ENCODE measurements around the gene SMIM38.
A peak's percentile ranks its signal among the peaks of the same experiment; 100 is the strongest.
"Not testable (repeated sequence)": the region's sequence is repeated elsewhere in the genome, so short reads cannot be mapped to it uniquely, and the experiment has no call there.

The SMIM38 gene

GRCh38 chr11:69140161-69140560, 15.6 kb upstream of the SMIM38 start:
- not testable (repeated sequence) for ATAC-seq, DNase-seq

DNA sequence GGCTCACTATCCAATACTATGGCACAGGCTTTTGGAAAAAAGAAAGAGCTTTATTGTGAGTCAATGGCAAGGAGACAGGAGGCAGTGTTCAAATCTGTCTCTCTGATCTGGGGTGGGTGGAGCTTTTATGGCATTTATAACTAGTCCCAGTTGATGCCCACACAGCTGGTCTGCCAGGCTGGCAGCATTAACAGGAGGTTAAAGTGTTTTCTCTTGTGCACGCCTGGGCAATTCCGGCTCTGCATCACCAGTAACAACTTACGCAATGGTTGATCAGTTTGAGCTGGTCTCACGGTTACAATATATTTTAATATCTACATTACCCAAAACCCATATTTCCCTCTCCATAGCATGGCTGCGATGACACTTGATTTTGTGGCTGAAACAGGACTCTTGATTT, 15.1 kb upstream of the SMIM38 start:
- DNase-seq = no peak
- ATAC-seq = no peak

GRCh38 chr11:69141742-69142141, 14.0 kb upstream of the SMIM38 start:
- no peak for ATAC-seq
- no peak for DNase-seq

DNA sequence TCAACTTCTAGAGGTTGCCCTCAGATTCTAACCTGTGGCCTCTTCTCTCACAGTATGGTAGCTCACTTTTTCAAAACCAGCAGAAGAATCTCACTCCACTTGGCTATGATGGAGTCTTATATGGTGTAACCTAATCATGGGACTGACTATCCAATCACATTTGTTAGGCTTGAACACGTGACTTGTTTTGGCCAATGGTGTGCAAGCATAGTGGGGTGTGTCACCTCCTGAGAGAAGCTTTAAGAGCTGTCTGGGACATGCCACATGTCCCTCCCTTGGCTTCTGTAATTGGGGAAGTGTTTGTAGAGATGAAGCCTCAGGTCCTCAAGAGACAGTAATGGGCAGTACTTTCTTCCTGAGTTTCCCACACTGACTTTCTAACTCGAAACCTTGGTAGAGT, 12.8 kb upstream of the SMIM38 start:
- no peak for DNase-seq
- no peak for ATAC-seq

DNA sequence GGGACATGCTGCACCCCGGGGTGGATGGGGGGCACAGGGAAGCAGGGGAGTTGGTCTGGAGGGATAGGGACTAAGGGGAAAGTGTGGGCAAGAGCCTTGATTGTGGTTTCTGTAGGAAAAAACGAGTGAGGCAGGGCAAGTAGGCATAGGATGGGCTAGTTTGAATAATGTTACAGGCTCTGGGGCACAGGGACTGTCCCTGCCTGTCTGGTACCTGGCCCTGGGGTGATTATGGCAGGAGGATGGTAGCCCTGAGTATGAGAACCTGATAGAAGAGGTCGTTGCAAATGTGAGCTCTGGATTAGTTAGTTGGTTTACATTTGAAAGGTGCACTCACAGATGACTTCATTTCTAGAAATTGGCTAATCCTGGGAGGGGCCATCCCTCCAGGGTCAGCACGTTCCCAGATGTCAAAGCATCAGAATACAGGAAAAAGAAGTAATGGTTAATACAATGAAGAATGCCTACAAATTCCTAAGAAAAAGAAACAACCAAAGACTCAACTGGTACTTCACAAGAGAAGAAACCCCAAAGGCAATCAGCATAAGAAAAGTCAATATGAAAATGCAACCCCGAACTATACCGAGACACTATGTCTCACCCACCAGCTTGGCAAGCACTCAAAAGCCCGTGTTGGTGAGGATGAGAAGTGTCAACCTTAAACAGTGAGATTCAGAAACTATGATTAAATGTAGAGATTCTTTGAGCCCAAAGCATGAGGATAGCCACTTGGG, 11.3 kb upstream of the SMIM38 start:
- ATAC-seq (peak; percentile 93), DNase-seq (peak; percentile 48)

DNA sequence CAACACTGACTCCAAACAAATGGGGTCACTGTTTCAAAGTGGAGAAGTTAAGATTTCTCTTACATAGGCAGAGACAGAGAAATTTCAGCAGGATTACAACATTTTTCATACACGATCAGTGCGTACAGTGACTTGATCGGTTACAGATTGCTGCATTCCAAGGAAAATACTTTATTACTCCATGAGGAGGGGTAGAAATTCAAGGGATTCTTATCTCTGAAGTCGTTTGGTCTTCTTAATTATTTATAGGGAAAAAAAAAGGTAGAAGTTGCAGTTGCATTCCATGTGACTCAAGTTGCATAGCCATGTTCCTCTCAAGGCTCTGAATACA, 10.7 kb upstream of the SMIM38 start:
- ATAC-seq (no peak), DNase-seq (no peak)

DNA sequence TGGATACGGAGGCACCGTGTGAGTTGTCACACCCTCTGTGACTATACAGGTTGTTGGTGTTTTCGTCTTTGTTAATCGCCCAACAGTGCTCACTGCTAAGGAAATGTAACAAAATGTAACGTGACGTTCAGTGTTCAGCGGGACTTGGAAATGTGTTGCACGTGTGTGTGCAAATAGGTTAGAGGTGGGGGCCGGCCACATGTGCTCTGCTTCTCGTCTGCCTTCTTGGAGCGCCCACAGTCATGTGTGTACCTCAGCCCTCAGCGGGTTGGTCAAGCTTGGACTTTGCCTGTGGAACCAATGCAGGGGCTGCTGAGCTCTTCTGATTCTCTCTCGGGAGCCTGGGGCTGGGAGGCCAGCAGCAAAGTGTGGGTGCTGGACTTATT, 7.4 kb upstream of the SMIM38 start:
- DNase-seq = no peak
- no peak for ATAC-seq

DNA sequence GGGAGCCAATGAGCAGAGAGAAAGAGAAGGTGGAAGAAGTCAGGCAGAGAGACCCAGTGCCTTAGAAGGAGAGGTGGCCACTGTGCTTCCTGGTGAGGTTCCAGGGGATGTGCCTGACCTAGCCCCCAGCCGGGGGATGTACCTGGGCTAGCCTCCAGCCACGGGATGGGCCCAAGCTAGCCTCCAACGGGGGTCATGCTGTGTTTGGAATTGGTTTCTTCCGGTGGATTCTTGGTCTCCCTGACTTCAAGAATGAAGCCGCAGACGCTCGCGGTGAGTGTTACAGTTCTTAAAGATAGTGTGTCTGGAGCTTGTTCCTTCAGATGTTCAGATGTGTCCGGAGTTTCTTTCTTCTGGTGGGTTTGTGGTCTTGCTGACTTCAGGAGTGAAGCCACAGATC, 6.9 kb upstream of the SMIM38 start:
- no peak for ATAC-seq
- no peak for DNase-seq

DNA sequence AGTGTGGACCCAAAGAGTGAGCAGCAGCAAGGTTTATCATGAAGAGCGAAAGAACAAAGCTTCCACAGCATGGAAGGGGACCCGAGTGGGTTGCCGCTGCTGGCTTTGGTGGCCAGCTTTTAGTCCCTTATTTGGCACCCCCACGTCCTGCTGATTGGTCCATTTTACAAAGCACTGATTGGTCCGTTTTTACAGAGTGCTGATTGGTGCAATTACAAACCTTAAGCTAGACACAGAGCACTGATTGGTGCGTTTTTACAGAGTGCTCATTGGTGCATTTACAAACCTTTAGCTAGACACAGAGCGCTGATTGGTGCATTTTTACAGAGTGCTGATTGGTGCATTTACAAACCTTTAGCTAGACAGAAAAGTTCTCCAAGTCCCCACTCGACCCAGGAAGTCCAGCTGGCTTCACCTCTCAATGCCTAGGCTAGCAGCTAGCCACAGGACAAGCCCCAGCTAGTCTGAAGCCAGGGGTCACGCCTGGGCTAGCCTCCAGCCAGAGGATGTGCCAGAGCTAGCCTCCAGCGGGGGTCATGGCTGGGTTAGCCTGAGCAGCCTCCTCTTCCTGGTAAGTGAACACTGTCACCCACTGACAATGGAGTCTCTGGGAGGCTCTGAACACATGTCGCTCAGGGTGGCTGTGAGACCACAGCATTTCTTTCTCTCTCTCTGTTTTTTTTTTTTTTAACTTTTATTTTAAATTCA, 6.2 kb upstream of the SMIM38 start:
- not testable (repeated sequence) for ATAC-seq, DNase-seq

DNA sequence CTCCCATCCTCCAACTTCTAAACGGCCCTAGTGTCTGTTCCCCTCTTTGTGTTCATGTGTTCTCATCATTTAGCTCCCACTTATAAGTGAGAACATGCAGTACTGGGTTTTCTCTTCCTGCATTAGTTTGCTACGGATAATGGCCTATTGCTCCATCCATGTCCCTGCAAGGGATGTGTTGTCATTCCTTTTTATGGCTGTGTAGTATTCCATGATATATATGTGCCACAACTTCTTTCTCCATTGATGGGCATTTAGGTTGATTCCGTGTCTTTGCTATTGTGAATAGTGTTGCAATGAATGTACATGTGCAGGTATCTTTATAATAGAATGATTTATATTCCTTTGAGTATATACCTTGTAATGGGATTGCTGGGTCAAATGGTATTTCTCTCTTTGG, 5.6 kb upstream of the SMIM38 start:
- DNase-seq = no peak
- no peak for ATAC-seq

DNA sequence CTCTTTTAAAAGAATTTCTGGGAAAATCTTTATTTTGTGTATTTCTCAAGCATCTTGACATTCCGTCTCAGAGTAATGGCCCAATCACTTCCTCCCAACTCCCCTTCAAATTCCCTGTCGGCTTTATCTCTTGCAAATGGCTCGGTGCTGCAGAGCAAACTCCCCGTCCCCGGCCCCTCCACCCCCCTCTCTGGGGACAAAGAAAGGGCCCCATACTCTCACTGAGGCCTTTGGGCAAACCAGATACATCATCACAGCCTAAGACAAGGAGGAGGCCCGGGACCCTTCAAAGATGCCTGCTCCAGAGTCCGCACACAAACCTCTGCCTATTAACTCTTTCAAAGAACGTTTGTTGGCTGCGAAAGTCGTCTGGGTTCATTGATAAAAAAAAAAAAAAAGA, 3.9 kb upstream of the SMIM38 start:
- DNase-seq = no peak
- ATAC-seq = no peak

DNA sequence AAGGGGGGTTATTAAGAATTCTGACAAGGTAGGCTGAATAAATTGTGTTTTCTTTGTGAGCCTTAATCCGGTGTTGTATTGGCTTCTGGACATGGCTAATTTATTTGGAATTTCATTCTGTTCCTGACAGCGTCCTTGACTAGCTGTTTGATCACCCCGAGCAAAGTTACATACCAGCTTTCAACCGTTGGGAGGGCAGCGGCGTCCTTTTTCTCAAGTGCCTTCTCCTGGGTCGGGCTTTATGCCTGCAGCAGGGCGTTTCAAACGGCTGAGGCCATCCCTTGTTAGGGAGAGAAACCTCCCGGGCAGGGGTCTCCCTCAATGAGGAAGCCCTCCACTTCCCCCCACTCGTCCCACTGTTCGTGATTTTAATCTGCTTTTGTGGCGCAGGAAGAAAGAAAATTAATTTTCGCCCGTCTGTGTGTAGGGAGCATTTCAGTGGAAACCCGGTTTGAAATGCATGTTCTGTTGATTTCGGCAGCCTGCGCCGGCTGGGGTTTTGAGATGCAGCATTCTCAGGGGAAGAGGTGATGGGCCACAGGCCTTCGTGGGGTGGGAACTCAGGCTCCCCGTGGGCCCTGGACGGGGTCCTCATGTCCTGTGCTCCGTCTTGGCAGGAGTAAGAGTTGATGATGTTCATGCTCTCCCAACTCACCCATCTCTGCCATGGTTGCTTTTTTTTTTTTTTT, 2.9 kb upstream of the SMIM38 start:
- ATAC-seq (no peak), DNase-seq (no peak)

GRCh38 chr11:69153661-69154060, 2.1 kb upstream of the SMIM38 start:
- ATAC-seq = peak; percentile 50
- no peak for DNase-seq

- DNase-seq (no peak), ATAC-seq (no peak)
Observed at GRCh38 chr11:69154211-69154913, 1.4 kb upstream of the SMIM38 start.

DNA sequence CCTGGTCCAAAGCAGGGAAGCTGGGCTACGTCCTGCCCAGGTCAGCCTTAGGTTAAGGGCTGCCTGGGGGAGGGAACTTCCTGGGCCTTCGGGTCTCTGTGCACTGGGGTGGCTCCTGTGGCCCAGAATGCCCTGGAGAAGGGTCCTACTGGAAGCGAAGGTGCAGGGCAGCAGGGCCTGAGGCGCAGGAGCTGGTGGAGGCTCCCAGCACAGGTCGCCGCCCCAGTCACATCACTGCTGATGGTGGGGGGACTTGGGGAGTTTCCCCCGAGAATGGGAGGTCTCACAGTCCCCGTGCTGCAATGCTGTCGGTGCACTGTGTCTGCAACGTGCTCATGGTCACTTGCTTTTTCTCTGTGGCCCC, 815 bp upstream of the SMIM38 start:
- no peak for ATAC-seq
- DNase-seq = no peak

- DNase-seq (no peak), ATAC-seq (no peak)
Observed at GRCh38 chr11:69156235-69156639, 502 bp downstream of the SMIM38 start.

GRCh38 chr11:69156673-69157155, 979 bp downstream of the SMIM38 start:
- DNase-seq (no peak), ATAC-seq (no peak)

DNA sequence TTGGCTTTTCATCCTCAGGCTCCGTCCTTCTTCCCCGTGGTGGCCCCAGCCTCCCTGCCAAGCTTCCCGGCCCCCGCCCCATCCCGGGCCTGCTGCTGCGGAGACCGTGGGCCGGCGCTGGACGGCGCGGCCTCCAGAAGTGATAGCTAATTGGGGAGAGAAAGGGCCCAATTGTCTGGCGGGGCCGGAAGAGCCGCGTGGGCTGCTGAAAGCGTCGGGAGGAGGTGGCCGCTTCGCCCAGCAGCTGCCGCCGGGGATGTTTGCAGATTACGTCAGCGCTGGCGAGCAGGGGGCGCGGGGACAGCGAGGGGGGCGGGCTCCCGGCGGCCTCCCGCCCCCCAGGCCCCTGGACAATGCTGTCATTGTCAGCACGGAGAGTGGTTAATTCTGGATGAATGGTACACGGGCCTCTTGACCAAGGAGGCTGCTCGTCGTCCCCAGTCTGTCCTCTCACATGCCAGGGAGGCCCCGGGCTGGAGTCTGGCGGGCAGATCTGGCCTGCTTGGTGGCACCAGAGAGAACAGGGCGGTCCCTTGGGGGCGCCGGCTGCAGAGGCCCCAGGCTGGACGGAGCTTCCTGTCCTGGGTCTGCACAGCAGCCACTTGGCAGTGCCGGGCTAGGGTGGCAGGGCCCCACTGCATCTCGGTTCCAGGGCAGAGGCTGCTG, 1.6 kb downstream of the SMIM38 start:
- no peak for ATAC-seq
- DNase-seq = no peak

- DNase-seq (no peak), ATAC-seq (no peak)
Observed at GRCh38 chr11:69157822-69158231, 2.1 kb downstream of the SMIM38 start.

- no peak for DNase-seq
- ATAC-seq = no peak
Observed at GRCh38 chr11:69158301-69159149, 2.8 kb downstream of the SMIM38 start.

DNA sequence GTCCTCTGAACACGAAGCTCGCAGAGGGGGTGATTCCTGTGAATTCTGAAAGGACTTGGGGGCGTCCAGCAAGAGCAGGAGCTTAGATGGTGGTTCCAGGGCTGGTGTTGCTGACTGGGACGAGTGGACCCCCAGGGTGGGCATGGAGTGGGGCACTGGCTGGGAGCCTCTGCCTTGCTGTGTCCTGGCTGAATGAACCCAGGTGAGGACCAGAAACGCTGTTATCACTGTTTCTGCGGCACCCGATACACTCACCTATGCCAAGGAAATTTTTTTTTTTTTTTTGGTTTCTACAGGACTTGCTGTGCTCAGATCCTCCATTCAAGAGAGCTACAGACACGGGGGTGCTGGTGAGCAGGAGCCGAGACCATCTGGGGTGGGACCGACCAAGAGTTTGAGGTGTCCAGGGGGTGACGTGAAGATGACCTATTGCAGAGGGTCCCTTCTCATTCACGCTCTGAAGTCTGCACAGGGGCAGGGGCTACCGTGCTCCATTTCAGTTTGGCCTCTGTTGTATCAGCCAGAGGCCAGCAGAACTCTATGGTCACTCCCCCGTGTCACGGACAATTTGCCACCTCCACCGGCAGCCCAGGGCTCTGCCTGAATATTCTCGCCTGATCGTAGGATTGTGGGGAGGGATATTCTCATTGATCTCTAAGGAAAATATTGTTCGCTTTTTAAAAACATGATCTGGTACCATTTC, 3.6 kb downstream of the SMIM38 start:
- DNase-seq = no peak
- ATAC-seq = no peak

All from stimulated activated naive CD8-positive, alpha-beta T cell treated with anti-CD3 and anti-CD28 coated beads, Interleukin-15, Interleukin-2, amounts not matched to agents 100 U/mL and 50 U/mL, for 24 hours (primary cell).